ENCODE measurements around the gene GRK5.

DNA sequence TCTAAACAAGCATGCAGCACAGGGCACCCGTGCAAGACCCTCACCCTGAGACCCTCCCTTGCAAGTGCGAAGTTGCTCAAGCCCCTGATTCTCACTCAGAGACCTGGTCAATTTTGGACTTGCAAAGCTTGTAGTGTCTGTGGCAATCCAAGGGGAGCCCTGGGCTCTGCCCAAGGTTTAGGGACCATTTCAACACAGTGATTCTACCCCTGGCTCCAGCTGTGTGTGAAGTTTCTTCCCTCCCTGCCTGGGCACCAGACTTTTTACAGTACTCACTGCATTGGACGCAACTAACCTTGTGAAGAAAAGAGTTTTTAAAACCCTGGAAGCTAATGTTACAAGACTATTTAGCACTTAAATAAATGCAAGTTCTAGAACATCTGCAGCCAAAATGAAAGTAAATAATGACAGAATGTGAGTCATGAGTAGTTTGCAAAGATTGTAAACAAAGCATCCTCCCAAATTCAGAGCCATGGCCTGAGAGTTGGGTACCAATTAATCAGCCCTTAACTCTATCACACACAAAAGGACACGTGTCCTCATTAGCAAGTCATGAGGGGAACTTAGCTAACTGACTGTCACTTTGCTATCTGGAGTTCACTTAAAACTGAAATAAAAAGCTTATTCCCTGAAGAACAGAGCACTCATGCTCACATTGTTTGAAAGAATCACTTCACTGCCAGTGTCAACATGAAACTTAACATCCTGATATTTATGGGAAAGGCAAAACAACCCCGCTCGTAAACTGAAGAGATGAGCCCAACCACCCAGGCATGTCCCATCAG, 287.1 kb downstream of the GRK5 start:
- TF ChIP-seq GATA3 (IDR thresholded peaks at IDR 0.05; ENCODE audit: low read depth, low read length) (no peak), GATA2 (IDR thresholded peaks at IDR 0.05; ENCODE audit: low read depth, low read length) (no peak)

All from SH-SY5Y (cell line).